ENCODE results near the gene DAD1.

- TF ChIP-seq, protein P1, sequence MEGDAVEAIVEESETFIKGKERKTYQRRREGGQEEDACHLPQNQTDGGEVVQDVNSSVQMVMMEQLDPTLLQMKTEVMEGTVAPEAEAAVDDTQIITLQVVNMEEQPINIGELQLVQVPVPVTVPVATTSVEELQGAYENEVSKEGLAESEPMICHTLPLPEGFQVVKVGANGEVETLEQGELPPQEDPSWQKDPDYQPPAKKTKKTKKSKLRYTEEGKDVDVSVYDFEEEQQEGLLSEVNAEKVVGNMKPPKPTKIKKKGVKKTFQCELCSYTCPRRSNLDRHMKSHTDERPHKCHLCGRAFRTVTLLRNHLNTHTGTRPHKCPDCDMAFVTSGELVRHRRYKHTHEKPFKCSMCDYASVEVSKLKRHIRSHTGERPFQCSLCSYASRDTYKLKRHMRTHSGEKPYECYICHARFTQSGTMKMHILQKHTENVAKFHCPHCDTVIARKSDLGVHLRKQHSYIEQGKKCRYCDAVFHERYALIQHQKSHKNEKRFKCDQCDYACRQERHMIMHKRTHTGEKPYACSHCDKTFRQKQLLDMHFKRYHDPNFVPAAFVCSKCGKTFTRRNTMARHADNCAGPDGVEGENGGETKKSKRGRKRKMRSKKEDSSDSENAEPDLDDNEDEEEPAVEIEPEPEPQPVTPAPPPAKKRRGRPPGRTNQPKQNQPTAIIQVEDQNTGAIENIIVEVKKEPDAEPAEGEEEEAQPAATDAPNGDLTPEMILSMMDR (IDR thresholded peaks at IDR 0.05; ENCODE audit: insufficient read depth, low read length, poor library complexity, severe bottlenecking): no peak
- no peak for TF ChIP-seq EZH2phosphoT487 (conservative IDR thresholded peaks at IDR 0.05; ENCODE audit: low read length)
Observed at GRCh38 chr14:22565391-22565945, 23.6 kb downstream of the DAD1 start.
